ENCODE data around the gene SKIDA1. TPM values are rescaled to one million over a fixed set of nuclear protein-coding genes. Genes with fewer than 3 reads are reported as not detected.

Gene SKIDA1
- total RNA-seq, 1 experiment from 2014 or later: 0.33 TPM

- no peak for DNase-seq (ENCODE audit: low spot score)
These were observed 8.1 kb downstream of the SKIDA1 start for GRCh38 chr10:21517134-21518031.

DNA sequence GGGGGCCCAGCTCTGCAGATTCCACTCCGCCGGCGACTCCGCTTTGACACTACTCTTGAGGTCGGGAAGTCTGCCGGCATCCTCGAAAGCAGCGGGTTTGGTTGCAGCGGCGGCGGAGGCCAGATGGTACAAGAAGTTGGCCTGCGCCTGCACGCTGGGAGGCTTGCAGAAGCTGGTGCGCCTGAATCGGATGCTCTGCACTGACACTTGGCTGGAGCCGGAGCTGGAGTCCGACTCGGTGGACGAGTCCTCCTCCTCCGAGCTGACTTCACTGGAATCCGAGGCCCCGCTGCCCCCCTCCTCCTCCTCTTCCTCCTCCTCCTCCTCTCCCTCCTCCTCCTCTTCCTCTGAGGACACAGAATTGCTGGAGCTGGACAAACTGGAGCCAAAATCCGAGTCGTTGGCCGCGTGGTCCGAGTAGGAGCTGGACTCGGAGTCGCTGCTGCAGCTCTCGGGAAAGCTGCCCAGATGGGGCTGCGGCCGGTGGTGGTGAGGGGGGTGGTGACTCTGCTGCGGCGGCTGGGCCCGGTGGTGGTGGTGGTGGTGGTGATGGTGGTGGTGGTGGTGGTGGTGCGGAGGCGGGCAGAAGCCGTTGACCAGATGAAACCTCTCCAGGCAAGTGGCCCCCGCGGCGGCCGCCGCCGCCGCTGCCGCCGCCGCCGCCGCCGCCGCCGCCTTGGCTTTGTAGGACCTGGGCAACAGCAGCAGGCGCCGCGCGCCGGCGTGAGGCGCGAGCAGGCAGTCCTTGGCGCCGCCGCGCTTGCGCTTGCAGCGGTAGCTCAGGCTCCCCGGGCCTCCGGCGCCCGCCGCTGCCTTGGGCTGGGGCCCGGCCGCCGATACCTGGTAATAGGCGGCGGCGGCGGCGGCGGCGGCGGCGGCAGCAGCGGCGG, 9.0 kb downstream of the SKIDA1 start:
- DNase-seq (ENCODE audit: low spot score): no peak

DNA sequence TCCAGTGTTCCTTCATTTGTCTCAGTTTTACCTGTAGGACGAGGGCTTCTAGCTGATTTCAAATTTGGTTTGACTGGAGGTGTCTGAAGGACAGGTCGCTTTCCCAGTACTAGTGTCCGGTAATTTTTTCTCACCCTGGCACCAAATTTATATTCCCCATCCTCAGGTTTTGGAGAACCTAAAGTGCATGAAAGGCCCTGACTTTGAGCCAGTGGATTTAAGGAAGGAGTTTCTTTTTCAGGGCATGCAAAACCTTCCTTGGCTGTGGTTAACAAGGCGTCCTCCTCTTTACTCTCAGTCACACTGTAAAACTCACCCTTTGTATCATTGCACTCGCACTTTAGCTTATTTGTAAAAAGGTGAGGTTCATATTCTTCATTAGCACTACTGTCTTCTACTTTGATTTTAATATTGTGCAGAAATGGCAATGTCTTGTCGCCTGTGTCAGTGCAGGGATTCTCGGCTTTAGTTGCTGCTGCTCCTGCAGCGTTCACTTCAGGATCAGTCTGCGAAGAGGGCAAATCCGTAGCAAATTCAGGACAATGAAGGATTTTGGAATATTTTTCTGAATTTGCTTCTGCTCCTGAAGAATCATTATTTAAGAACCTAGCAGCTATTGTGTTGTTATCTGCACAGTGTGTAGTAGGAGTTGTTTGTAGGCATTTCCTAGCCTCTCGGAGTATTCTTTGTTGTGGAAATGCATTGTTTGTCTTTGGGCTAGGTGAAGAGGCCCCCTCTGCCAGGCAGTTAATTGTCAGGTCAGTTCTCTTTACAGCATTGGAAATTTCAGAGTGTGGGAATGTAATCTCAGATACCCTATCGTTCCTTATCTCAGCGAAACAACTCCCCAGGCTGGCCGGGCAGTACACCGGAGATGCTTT, 9.9 kb downstream of the SKIDA1 start:
- DNase-seq (ENCODE audit: low spot score): no peak

- no peak for DNase-seq (ENCODE audit: low spot score)
These were observed 10.6 kb downstream of the SKIDA1 start for GRCh38 chr10:21514818-21515351.

GRCh38 chr10:21514129-21514817, 11.2 kb downstream of the SKIDA1 start:
- no peak for DNase-seq (ENCODE audit: low spot score)

DNA sequence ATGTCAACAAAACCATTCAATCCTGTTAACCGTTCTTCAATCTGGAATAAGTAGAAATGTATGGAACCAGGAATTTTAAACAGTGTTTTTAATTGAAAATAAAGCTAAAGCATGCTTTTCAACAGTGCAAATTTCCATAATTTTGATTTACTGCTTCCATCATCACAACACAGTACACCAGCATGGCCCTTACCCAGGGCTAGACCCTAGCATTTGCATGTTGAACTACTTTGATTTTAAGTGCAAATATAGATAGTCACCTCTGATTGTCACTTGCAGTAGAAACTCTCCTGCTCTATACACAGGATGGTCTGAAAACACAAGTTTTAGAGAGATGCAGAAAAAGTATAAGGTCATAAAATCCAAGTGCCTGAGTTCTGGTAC, 12.1 kb downstream of the SKIDA1 start:
- DNase-seq (ENCODE audit: low spot score): no peak

GRCh38 chr10:21512573-21513404, 12.7 kb downstream of the SKIDA1 start:
- no peak for DNase-seq (ENCODE audit: low spot score)

DNA sequence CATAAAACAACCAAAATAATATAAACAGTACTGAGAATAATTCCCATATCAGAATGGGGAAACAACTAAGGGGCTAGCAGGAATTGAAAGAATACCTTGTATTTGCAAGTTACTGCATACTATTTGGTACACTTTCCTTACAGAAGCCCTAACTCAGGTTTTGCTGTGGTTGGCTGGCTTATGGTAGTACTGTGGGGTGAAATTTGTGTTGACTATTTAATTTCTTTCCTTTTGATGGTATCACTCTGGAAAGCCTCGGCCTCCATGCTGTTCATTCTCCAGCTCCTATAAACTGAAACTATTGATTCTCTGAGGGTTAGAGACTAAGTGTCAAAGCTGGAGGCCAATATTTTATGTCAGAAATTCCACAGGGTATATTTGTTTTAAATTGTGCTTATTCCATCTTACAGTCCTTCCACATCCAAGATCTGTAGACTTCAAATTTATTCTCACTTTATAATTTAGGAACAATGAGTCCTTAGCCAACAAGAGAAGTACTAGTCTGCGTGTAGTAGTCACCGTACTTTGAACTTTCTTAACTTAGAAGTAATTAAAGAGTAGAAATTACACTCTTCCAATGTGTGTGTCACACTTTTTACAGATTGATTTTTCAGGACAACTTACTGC, 13.4 kb downstream of the SKIDA1 start:
- no peak for DNase-seq (ENCODE audit: low spot score)

DNA sequence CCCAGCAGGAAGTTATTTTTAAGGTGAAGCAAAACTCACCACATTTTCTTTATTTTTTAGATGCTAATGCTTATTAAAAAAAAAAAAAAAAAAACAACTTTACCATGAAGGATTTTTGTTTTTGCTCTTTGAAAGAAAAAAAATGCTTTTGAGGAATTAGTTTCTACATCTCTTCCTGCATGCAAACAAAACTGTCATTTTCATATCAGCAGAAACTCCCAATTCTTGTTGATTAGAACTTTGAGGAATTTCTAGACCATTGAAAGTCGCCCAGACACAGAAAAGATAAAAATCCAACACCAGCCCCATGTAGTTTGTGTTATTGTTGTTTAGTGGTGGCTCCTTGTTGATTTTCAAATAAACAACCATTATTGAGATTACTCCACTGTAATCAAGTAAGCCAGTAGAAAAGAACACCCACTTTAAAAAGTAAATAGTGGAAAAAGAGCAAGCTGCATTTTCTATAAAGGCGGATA, 14.3 kb downstream of the SKIDA1 start:
- DNase-seq (ENCODE audit: low spot score): no peak

GRCh38 chr10:21510241-21511094, 15.0 kb downstream of the SKIDA1 start:
- DNase-seq (ENCODE audit: low spot score): no peak

- DNase-seq (ENCODE audit: low spot score): no peak
These were observed 15.9 kb downstream of the SKIDA1 start for GRCh38 chr10:21509341-21510240.

- no peak for DNase-seq (ENCODE audit: low spot score)
These were observed 16.7 kb downstream of the SKIDA1 start for GRCh38 chr10:21508706-21509331.

DNA sequence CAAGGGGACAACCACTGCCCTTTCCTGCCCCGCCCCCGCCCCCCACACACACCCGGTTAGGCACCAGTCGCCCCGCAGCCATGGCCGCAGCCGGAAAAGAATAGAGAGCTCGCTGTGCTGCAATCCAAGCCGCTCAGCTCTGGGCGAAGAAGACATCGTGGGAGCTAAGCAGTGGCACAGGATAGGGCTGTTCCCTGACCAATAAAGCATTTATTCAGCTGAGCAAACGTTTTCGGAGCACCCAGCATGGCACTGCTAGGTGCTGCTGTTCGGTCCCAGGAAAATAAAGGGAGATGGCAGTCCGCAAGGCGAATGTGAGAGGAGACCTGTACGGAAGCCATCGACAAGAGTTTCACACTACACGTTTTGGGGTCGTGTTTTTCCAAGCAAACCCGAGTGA, 18.3 kb downstream of the SKIDA1 start:
- no peak for DNase-seq (ENCODE audit: low spot score)

- DNase-seq (ENCODE audit: low spot score): no peak
These were observed 19.1 kb downstream of the SKIDA1 start for GRCh38 chr10:21506351-21506750.

DNA sequence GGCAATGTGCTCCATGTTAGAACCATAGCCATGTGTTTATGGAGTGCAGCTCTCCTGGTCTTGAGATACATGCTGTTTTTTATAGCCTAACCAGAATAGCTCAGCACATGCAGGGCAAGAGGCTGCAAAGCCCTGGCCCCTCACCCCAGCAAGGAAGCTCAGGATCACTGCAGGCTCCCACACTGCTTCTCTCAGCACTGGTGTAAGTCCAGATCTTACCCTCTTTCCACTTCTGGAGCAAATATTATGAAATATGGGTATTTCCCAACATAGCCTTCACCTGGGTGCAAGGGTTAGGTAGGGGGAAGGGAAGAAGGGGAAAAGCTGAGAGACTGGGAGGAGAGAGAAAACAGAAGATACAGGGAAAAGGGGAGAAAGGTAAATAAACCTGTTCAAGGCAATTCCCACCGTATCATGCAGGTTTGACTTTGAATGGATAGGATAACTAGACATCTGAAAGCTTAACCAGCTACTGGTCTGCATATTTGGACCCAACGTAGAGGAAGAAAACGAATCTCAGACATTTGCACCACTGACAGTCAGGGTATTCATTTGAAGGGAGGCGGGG, 19.7 kb downstream of the SKIDA1 start:
- no peak for DNase-seq (ENCODE audit: low spot score)

- DNase-seq (ENCODE audit: low spot score): no peak
These were observed 21.9 kb downstream of the SKIDA1 start for GRCh38 chr10:21503542-21503941.
